IPS DF 19.7 (cell line): ENCODE data around the gene DIS3L2.
"Not testable (repeated sequence)": the region's sequence is repeated elsewhere in the genome, so short reads cannot be mapped to it uniquely, and the experiment has no call there.

ENCODE experiments used
- DNase-seq: peaks from one replicate; pipeline ENCODE4 v3.0.0-alpha.2; 2013; ENCODE audit warnings: low read depth, low spot score

Gene DIS3L2

DNA sequence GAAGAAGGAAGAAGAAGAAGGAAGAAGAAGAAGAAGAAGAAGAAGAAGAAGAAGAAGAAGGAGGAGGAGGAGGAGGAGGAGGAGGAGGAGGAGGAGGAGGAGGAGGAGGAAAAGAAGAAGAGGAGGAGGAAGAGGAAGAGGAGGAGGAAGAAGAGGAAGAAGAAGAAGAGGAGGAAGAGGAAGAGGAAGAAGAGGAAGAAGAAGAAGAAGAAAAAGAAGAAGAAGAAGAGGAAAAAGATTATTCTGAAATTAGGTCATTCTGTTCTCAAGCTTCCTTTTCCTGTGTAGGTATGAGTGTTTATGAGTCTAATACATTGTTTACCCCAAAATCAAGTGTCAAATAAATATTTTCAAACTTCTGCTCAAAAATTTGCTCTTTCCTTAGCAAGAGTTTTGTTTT lies 423.5 kb downstream of the DIS3L2 start:
- not testable (repeated sequence) for DNase-seq

DNA sequence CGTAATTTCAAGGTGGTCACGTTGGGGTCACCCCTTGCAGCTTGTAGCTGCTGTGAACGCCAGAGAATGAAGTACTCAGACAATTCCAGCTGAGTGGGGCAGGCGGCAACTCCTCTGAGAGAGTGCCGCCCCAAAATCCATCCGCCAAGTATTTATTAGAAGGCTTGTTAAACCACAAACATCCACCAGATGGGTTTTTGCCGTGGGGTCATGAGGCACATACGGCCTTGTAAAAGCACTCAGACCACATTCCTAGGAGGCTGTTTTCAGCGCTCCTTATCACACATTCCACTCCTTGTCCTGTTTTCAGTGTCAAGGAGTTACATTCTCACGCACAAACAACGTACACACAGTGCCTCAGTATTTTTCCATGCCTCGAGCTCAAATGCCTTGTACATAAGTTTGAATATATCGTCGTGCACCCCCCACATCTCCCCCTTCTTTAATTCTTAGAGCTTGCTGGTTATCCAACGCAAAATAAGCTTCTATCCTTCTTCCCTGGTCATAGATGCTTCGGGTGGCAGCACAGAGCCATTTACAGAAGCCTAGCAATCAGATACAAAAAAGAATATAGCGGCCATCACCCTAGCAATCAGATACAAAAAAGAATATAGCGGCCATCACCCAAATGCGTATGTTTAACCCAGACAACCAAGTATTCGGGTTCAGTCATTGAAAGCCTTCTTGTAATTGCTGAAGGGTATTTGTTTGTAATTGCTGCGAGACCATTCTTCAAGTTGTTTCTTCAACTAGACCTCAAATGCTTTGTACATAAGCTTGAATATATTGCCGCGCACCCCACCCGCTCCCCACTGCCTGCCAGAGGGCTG lies 424.4 kb downstream of the DIS3L2 start:
- no peak for DNase-seq

DNA sequence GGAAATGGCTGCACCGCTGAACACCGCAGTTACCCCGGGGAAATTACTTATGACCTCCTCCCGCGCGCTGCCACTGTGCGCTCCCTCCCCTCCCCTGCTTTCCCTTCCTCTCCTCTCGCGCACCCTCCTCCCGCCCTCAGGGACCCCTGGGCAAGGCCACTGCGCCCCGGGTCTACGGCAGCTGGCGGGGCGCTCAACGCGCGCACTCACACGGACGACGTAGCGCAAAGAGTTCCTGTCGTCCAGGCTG lies 424.9 kb downstream of the DIS3L2 start:
- DNase-seq: no peak
